Activated naive CD8-positive, alpha-beta T cell treated with anti-CD3 and anti-CD28 coated beads, Interleukin-2, amount 50 U/mL, for 24 hours (primary cell): ENCODE data around the gene POU2AF3.
"Not testable (repeated sequence)": the region's sequence is repeated elsewhere in the genome, so short reads cannot be mapped to it uniquely, and the experiment has no call there.

ENCODE experiments used
- ATAC-seq: fragments of 150-1000 bp; cut with Tn5 transposase; one replicate; pipeline ENCODE4 v1.10.0; 2021
- DNase-seq: peaks from one replicate; pipeline ENCODE4 v3.0.0; 2021
- H3K27ac Mint-ChIP-seq: one replicate; pipeline ENCODE4 v1.8.0; 2021; ENCODE audit warnings: mild to moderate bottlenecking, mixed read lengths
- H3K27me3 Mint-ChIP-seq: one replicate; pipeline ENCODE4 v1.8.0; 2021; ENCODE audit warnings: mixed read lengths
- H3K36me3 Mint-ChIP-seq: one replicate; pipeline ENCODE4 v1.8.0; 2021; ENCODE audit warnings: low read depth, mixed read lengths
- H3K4me1 Mint-ChIP-seq: one replicate; pipeline ENCODE4 v1.8.0; 2021; ENCODE audit warnings: mixed read lengths
- H3K4me3 Mint-ChIP-seq: one replicate; pipeline ENCODE4 v1.8.0; 2021; ENCODE audit warnings: mild to moderate bottlenecking, moderate library complexity, mixed read lengths
- H3K9me3 Mint-ChIP-seq: one replicate; pipeline ENCODE4 v1.8.0; 2021; ENCODE audit warnings: mixed read lengths

Gene POU2AF3, protein sequence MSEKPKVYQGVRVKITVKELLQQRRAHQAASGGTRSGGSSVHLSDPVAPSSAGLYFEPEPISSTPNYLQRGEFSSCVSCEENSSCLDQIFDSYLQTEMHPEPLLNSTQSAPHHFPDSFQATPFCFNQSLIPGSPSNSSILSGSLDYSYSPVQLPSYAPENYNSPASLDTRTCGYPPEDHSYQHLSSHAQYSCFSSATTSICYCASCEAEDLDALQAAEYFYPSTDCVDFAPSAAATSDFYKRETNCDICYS

DNA sequence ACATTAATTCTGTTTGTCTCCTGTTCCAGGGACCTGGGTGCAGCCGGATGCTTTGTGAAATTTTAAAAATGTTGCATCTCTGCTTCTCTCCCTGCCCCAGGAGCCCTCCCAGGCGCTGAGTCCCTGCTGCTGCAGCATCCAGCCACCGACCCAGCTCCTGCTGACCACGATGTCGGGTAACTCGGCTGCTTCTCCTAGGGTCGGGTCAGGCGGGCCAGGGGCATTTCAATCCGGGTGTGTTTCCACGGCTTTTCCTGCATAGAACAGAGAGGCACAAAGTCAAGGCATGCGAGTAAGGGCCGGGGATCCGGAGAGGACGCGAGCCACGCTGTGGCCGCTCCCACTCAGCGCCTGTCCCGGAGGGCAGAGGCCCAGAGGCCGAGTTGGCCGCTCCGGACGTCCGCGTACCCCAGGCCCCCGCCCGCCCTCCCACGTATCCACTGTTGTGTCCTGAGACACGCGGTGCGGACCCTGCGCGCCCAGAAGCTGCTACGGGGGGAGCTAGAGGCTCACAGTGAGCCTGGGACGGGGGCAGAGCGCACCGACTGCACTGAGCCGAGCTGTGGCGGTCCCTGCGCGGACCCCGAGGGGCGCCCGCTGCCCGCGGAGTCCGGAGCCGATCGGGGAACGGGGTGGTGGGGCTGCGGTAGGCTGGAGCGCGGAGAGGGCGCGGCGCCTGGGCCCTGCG is at the start of gene POU2AF3:
Gene POU2AF3 (plus strand): TSS at position 134 of the 688 bp plus-strand sequence. CDS start 36 bp downstream, at position 170.
- Mint-ChIP-seq H3K4me3 (no peak within 1 kb of the TSS), H3K9me3 (no peaks in the 10 kb centered on the region), H3K27ac (no peak within 1 kb of the TSS), H3K4me1 (peaks cover 2% of the 10 kb centered on the region), H3K36me3 (no peaks in the 10 kb centered on the region), H3K27me3 (peaks cover 33% of the 10 kb centered on the region)
- DNase-seq (no peak), ATAC-seq (peak; percentile 23)

DNA sequence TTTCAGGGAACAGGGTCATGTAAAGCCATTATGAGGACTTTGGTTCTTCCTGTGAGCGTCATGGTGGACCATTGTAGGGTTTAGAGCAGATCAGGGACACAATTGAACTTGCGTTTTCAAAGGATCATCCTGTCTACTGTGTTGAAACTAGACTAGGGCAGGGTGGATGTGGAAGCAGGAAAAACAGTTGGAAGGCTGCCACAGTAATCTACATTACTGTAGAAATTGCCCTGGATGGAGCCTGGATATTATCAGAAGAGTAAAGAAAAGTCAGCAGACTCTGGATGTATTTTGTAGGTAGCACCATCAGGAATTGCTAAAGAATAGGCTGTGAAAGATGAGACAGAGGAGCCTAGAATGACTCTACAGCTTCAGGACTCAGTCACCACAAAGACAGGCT is 47.4 kb upstream of the POU2AF3 start:
- Mint-ChIP-seq H3K36me3 (no peaks in the 10 kb centered on the region), H3K27ac (no peak overlapping the region), H3K4me1 (no peaks in the 10 kb centered on the region), H3K27me3 (peaks cover 18% of the 10 kb centered on the region), H3K4me3 (no peak overlapping the region), H3K9me3 (no peaks in the 10 kb centered on the region)
- no peak for ATAC-seq
- no peak for DNase-seq

DNA sequence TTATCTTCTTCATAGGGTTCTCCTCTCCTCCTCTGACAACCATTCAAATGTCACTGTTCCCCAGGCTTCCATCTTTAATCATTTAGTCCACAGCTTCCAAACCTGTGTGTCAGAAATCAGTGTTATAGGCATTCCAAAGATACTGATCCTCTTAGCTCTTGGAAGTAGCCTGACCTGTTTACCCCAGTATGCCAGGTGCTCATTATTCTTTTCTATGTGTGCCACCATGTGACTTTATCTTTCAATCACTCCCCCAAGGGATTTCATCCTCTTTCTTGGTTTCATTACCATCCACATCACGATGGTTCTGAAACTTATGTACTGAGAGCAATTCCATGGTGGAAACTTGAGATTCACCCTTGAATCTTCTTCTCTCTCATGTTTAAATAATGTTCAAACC is 45.2 kb upstream of the POU2AF3 start:
- H3K9me3 Mint-ChIP-seq, result no peaks in the 10 kb centered on the region
- no peaks in the 10 kb centered on the region for H3K36me3 Mint-ChIP-seq
- peaks cover 16% of the 10 kb centered on the region for H3K27me3 Mint-ChIP-seq
- DNase-seq, result no peak
- ATAC-seq, result no peak
- H3K4me1 Mint-ChIP-seq, result no peaks in the 10 kb centered on the region
- no peak overlapping the region for H3K4me3 Mint-ChIP-seq
- no peak overlapping the region for H3K27ac Mint-ChIP-seq

DNA sequence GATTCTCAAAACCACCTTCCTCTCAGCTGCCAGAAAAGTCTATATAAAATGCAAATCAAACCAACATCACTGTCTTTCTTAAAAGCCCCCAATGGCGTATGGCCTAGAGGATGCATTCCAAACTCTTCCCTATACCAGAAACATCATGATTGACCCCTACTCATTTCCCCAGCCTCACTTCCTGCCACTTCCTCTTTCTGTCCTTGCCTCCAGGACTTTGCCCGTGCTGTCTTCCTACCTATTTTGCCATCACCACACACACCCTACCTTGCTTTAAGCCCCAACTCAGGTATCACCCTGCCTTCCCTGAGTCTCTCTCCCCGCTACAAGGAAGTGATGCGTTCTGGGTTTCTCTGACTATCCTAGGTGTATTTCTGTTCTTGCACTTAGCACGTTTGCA is 44.7 kb upstream of the POU2AF3 start:
- Mint-ChIP-seq H3K4me3 (no peak overlapping the region), H3K27me3 (peaks cover 15% of the 10 kb centered on the region), H3K9me3 (no peaks in the 10 kb centered on the region), H3K4me1 (no peaks in the 10 kb centered on the region), H3K36me3 (no peaks in the 10 kb centered on the region), H3K27ac (no peak overlapping the region)
- DNase-seq, result no peak
- ATAC-seq, result no peak

DNA sequence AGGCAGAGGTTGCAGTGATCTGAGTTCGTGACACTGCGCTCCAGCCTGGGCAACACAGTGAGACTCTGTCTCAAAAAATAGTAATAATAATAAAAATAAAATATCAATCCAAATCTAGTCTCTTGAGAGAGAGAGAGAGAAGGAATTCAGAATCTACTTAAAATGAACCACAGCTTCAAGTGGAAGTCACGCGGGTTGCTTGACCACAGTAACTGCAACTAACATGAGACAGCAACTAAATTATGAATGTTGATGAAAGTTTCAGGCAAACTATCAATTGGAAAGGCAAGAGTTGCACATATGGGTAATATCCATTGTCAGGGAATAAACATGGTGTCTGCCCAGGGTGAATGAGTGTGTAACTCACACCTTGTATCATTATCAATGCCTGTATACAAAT is 40.3 kb upstream of the POU2AF3 start:
- H3K27ac Mint-ChIP-seq, result no peak overlapping the region
- DNase-seq (no peak), ATAC-seq (no peak)
- H3K4me3 Mint-ChIP-seq, result no peak overlapping the region
- no peaks in the 10 kb centered on the region for H3K4me1 Mint-ChIP-seq
- no peaks in the 10 kb centered on the region for H3K36me3 Mint-ChIP-seq
- H3K9me3 Mint-ChIP-seq, result no peaks in the 10 kb centered on the region
- peaks cover 12% of the 10 kb centered on the region for H3K27me3 Mint-ChIP-seq

DNA sequence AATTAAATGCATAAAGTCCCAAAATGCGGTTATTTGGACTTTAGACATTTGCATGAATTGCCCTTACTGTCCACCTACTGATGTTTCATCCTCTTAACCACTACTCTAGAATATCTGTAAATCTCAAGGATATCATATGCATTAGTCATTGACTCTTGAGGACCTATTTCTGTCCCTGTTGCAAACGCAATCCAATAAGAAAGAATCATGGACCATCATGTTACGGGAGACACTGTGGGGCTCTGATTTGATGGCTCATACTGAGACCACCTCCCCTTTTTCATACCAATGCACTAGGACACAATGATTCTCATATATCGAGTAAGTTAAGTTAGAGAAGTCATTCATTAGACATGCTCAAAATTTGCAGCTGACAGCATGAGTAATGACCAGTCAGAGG is 38.5 kb upstream of the POU2AF3 start:
- H3K27me3 Mint-ChIP-seq, result peaks cover 15% of the 10 kb centered on the region
- no peaks in the 10 kb centered on the region for H3K9me3 Mint-ChIP-seq
- no peaks in the 10 kb centered on the region for H3K4me1 Mint-ChIP-seq
- H3K4me3 Mint-ChIP-seq, result no peak overlapping the region
- H3K27ac Mint-ChIP-seq, result no peak overlapping the region
- ATAC-seq (no peak), DNase-seq (no peak)
- no peaks in the 10 kb centered on the region for H3K36me3 Mint-ChIP-seq

DNA sequence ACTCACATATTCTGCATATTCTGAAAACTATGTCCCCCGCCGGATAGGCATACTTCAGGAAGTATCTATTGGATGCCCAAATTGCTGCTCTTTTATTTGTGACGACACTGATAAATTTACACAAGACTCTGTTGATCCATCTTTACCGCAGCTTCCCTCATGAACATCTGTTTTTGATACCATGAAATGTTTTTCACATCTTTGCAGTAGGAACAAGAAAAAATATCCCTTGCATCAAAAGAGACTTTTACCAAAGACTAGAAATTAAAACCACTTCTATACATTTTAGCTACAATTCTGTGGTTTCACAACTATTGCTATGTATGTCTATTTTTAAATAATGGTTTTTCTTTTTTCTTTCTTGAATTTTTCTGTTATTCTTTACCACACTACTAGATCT is 37.5 kb upstream of the POU2AF3 start:
- Mint-ChIP-seq H3K27me3 (peaks cover 14% of the 10 kb centered on the region), H3K4me1 (no peaks in the 10 kb centered on the region)

DNA sequence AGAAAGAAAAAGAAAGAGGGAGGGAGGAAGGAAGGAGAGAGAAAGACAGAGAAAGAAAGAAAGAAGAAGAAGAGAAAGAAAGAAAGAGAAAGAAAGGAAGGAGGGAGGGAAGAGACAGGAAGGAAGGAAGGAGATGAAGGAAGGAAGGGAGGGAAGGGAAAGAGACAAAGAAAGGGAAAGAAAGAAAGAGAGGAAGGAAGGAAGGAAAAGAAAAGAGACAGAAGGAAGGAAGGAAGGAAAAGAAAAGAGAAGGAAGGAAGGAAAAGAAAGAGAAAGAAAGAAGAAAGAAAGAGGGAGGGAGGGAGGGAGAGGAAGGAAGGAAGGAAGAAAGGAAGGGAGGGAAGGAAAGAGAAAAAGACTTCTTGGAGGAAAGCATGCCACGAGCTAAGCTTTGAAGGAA is 33.7 kb upstream of the POU2AF3 start:
- Mint-ChIP-seq H3K4me1 (no peaks in the 10 kb centered on the region), H3K4me3 (no peak overlapping the region), H3K27me3 (peaks cover 7% of the 10 kb centered on the region), H3K9me3 (no peaks in the 10 kb centered on the region), H3K36me3 (no peaks in the 10 kb centered on the region), H3K27ac (no peak overlapping the region)
- ATAC-seq (no peak), DNase-seq (no peak)

More for the DNA sequence above, 37.5 kb upstream of the POU2AF3 start:
- H3K36me3 Mint-ChIP-seq, result no peaks in the 10 kb centered on the region
- DNase-seq (no peak), ATAC-seq (no peak)
- H3K9me3 Mint-ChIP-seq, result no peaks in the 10 kb centered on the region
- no peak overlapping the region for H3K27ac Mint-ChIP-seq
- H3K4me3 Mint-ChIP-seq, result no peak overlapping the region

DNA sequence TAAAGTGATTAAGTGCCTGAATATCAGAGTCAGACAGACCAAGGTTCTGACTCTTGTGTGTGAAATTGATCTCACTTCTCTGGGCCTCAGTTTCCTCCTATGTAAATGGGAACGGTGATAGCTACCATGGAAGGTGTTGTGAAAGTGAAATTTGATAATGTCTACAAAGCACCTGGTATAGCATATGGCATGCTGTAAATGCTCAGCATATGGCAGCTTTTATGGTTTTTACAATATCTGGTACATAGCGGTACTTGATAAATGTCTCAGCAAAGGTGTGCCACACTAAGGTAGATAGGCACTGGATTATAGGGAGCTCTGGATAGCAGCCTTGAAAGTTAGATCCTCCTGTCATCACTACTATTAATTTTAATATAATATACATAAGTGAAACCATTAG is 32.9 kb upstream of the POU2AF3 start:
- Mint-ChIP-seq H3K9me3 (no peaks in the 10 kb centered on the region), H3K27ac (no peak overlapping the region), H3K4me1 (no peaks in the 10 kb centered on the region), H3K36me3 (no peaks in the 10 kb centered on the region), H3K4me3 (no peak overlapping the region), H3K27me3 (peaks cover 7% of the 10 kb centered on the region)
- no peak for DNase-seq
- no peak for ATAC-seq

DNA sequence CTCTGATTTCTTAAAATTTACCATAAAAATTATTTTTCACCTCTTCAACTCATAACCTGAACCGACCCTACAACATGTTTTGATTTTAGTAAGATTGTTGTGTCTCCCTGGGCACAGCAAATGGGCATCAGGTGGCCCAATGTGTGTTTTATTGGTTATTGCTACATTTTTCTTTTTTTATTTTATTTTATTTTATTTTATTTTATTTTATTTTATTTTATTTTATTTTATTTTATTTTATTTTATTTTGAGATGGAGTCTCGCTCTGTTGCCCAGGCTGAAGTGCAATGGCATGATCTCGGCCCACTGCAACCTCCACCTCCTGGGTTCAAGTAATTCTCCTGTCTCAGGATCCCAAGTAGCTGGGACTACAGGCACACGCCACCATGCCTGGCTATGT is 30.0 kb upstream of the POU2AF3 start:
- not testable (repeated sequence) for H3K27ac Mint-ChIP-seq, ATAC-seq, H3K27me3 Mint-ChIP-seq, H3K4me1 Mint-ChIP-seq, DNase-seq, H3K4me3 Mint-ChIP-seq, H3K36me3 Mint-ChIP-seq, H3K9me3 Mint-ChIP-seq

DNA sequence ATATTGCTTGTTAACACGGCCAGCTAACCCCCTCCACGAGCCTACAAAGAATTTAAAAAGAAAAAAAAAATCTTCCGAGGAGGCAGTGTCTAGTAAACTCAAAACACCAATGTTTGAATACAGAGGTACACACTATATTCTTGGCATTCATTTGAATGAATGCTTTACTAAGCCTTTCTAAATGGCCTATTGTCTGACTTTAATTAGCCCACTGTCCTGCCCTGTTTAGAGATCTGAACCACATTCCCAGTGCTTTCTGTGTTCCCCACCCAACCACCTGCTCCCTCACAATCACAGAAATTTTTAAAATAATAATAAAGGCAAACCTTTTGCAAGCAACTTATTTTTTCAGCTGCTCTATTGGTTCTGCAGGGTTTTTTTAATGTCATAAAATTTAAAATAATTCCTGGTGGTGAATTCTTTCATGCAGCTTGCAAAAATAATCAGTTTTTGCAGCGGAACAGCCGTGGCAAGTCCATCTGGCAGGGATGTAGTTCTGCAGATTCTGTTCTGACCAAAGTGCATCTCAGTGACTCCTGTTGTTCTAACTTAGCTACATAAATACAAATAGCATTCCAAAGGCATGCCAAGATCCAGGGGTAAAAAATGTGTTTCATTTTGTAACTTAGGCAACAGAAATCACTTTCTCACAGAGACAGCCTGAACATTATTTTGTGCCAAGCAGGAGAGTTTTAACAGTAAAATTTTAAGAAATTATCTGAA is 29.0 kb upstream of the POU2AF3 start:
- no peaks in the 10 kb centered on the region for H3K9me3 Mint-ChIP-seq
- H3K36me3 Mint-ChIP-seq, result no peaks in the 10 kb centered on the region
- no peaks in the 10 kb centered on the region for H3K27me3 Mint-ChIP-seq
- ATAC-seq, result no peak
- no peak for DNase-seq
- H3K27ac Mint-ChIP-seq, result no peak overlapping the region
- no peaks in the 10 kb centered on the region for H3K4me1 Mint-ChIP-seq
- no peak overlapping the region for H3K4me3 Mint-ChIP-seq

DNA sequence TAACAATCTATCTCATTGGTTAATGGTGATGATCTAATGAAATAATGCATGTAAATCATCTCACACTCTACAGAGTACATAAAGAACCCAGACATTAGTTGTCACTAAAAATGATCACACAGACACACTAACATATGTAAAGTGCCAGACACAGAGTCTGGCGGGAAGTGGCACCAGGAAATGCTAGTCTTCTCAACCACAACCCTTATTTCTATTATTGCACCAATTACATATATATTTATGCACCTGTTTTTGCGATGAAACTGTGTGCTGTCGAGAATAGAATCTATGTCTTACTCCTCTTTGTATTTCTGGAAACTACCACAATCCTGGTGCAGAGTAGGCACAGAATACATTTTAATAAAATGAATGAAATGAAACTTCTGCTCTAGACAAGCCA is 25.9 kb upstream of the POU2AF3 start:
- Mint-ChIP-seq H3K4me3 (no peak overlapping the region), H3K27me3 (peaks cover 9% of the 10 kb centered on the region), H3K4me1 (no peaks in the 10 kb centered on the region), H3K9me3 (no peaks in the 10 kb centered on the region), H3K36me3 (no peaks in the 10 kb centered on the region), H3K27ac (no peak overlapping the region)
- DNase-seq (no peak), ATAC-seq (no peak)

DNA sequence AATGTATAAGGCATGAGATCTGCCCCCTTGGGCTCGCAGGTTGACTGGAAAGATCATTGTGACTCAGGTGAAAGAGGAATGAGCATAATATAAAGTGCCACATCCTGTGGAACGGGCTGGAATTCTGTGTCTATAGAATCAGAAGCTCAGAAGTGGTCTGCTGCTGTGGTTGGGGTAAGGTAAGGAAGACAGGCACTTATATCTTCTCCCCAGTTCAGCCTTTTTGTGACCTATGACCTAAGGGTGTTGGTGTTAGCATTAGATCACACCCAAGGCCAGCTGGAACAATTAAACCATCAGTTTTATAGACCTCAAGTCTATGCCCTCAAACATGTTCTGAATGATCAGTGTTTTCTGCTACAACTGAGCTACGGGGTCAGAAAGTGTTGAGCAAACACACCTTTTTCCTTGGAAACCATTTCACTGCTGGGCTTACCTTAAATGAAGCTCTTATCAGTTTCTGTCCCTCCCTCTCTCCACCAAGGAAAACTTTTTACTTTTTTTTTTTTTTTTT is 15.7 kb upstream of the POU2AF3 start:
- H3K4me1 Mint-ChIP-seq, result no peaks in the 10 kb centered on the region
- H3K27ac Mint-ChIP-seq, result no peak overlapping the region
- no peaks in the 10 kb centered on the region for H3K36me3 Mint-ChIP-seq
- no peaks in the 10 kb centered on the region for H3K9me3 Mint-ChIP-seq
- H3K27me3 Mint-ChIP-seq, result no peaks in the 10 kb centered on the region
- no peak for ATAC-seq
- H3K4me3 Mint-ChIP-seq, result no peak overlapping the region
- no peak for DNase-seq

DNA sequence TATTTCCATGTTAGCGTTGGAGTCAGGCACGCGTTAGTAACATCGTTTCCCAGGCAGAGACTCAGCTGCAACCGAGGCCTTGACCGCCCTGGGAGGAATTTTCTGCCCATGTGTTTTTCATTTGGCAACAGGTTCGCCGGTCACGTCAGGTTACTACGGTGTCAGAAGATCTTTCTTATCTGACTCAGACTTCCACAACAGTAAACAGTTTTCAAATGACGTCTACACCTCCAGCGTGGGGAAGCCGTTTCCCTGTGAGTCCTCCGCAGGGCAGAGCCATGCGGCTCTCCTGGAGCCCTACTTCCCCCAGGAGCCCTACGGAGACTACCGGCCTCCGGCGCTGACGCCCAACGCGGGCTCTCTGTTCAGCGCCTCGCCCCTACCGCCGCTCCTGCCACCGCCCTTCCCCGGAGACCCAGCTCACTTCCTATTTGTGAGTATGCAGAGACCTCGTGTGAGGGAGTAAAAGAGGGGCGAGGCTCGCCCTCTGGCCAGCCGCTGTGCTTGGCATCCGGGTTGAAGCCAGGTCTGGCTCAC is 14.3 kb upstream of the POU2AF3 start:
- no peak for ATAC-seq
- no peak for DNase-seq
- Mint-ChIP-seq H3K36me3 (no peaks in the 10 kb centered on the region), H3K9me3 (no peaks in the 10 kb centered on the region), H3K27ac (peak overlapping the region; percentile 8), H3K27me3 (no peaks in the 10 kb centered on the region), H3K4me3 (no peak overlapping the region), H3K4me1 (no peaks in the 10 kb centered on the region)
